Measurements from ENCODE around the gene FNTB. TPM values are rescaled to one million over a fixed set of nuclear protein-coding genes. Genes with fewer than 3 reads are reported as not detected.

Gene FNTB
- total and polyA plus RNA-seq, 2 experiments from 2014 or later: 8.6 to 12.5 TPM

DNA sequence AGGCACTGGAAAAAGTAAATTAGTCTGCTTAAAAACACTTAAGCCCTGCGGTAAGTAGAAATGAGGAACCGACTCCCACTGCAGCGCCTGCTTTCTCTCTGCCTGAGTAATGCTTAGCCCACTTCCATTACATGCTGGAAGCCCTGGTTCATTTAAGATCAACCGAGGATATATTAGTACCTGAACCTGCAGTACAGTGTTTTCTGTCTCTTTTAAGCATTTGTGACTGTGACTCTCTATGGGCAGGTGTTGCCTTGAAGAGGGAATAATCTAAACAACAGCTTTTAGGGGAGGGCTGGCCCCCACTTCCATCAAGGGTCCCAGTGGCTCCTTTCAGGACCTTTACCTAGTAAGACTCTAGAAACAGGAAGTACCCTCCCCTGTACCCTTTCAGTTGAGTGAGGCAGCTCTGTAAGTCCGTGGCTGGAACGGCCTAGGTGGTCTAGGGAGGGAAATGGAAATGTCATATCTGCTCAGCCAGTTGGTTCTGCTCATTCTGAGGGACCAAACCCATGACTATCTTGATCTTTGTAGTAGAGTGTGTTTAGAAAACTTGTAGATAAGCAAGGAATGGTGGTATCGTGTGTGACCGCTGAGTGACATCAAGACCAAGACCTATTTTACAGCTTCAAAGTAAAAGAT is 56.2 kb downstream of the FNTB start (continued):
- TF ChIP-seq, protein P1, sequence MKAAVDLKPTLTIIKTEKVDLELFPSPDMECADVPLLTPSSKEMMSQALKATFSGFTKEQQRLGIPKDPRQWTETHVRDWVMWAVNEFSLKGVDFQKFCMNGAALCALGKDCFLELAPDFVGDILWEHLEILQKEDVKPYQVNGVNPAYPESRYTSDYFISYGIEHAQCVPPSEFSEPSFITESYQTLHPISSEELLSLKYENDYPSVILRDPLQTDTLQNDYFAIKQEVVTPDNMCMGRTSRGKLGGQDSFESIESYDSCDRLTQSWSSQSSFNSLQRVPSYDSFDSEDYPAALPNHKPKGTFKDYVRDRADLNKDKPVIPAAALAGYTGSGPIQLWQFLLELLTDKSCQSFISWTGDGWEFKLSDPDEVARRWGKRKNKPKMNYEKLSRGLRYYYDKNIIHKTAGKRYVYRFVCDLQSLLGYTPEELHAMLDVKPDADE (IDR thresholded peaks at IDR 0.05): no peak
- no peak for TF ChIP-seq EZH2 (IDR thresholded peaks at IDR 0.05; ENCODE audit: low read depth, unreplicated experiment)
- TF ChIP-seq STAT1 (IDR thresholded peaks at IDR 0.05; ENCODE audit: unreplicated experiment): no peak
- no peak for TF ChIP-seq ZNF331 (CRISPR knock-in tag; IDR thresholded peaks at IDR 0.05; ENCODE audit: low read depth)
- no peak for TF ChIP-seq JUNB (IDR thresholded peaks at IDR 0.05; ENCODE audit: unreplicated experiment)
- no peak for TF ChIP-seq POLR2AphosphoS5 (IDR thresholded peaks at IDR 0.05; ENCODE audit: low read depth)
- TF ChIP-seq ZNF462 (CRISPR knock-in tag; IDR thresholded peaks at IDR 0.05): no peak

Data from GM23338 (cell line).